Fibroblast of the conjunctiva (primary cell): ENCODE data around the gene CCNG1.
A peak's percentile ranks its signal among the peaks of the same experiment; 100 is the strongest.
"Not testable (repeated sequence)": the region's sequence is repeated elsewhere in the genome, so short reads cannot be mapped to it uniquely, and the experiment has no call there.

Experiments
- DNase-seq: peaks from one replicate; pipeline ENCODE4 v3.0.0-alpha.2; 2010; ENCODE audit warnings: low read depth

The CCNG1 gene

DNA sequence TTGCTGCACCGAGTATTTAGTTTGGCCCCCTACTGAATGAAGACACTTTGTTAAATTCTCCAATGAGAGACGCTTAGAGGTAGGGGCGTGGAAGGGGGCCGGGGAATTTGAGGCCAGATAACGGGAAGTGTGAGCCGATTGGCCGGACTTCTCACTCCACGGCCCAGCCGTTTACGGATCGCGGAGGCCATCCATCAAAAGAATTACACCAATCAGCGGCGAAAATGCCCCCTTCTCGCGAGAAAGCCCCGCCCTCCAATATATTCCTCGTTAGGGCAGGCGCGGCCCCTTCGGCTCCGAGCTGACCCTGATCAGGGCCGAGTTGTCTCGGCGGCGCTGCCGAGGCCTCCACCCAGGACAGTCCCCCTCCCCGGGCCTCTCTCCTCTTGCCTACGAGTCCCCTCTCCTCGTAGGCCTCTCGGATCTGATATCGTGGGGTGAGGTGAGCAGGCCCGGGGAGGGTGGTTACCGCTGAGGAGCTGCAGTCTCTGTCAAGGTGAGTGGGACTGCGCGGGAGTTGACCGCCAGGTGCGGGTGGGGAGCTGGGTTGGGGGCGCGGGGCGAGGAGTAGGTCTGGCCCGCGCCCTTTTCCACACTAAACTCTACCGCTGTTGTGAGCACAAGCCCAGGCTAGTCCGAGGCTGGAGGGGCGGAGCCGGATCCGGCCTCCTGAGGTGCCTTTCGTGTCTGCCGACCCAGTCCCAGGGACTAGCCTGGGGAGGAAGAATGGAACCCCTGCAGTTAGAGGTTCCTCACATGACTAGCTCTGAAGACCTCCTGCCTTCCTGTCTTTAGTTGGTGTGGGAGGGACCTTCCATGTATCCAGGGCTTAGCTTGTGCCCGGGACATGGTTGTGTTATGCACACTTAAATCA, at the start of gene CCNG1:
Gene CCNG1 (plus strand): TSS at position 287 of the 874 bp plus-strand sequence. CDS start 1,662 bp downstream, outside the sequence.
- peak; percentile 93 for DNase-seq

GRCh38 chr5:163395792-163396191, 41.6 kb upstream of the CCNG1 start:
- DNase-seq: no peak

DNA sequence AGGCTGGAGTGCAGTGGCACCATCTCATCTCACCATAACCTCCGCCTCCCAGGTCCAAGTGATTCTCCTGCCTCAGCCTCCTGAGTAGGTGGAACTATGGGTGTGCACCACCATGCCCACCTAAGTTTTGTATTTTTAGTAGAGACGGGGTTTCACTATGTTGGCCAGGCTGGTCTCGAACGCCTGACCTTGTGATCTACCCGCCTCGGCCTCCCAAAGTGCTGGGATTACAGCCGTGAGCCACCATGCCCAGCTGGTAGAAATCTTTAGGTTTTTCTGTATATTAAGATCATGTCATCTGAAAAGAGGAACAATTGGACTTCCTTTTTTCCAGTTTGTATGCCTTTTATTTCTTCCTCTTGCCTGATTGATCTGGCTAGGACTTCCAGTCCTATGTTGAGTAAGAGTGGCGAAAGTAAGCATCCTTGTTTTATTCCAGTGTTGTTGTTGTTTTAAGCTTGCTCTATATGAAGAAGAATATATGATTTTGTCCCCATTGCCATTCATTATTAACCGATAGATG, 40.5 kb upstream of the CCNG1 start:
- DNase-seq: not testable (repeated sequence)

- DNase-seq: no peak
Measured at GRCh38 chr5:163397354-163397753, 40.0 kb upstream of the CCNG1 start.

- DNase-seq: no peak
Measured at GRCh38 chr5:163399923-163400322, 37.5 kb upstream of the CCNG1 start.

GRCh38 chr5:163401271-163401670, 36.1 kb upstream of the CCNG1 start:
- DNase-seq: no peak

DNA sequence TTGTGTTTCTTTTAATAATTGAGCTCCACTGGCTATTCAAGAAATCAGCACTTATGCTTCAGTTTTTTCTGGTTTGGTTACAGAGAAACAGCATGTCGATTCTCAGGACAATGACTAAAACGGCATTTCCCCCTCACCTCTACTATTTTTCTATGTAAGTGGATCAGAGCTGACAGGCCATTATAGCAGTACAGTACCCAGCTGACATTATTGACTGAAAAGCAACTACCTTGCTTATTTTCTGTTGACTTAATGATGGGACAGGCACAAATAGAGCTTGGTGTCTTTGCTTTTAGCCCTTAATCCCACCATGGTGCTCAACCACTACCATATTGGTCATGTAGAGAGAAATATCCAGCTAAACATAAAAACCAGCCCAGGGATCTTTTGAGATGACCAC, 35.4 kb upstream of the CCNG1 start:
- DNase-seq: no peak

GRCh38 chr5:163404364-163405173, 32.8 kb upstream of the CCNG1 start:
- no peak for DNase-seq

- no peak for DNase-seq
Measured at GRCh38 chr5:163407034-163407655, 30.2 kb upstream of the CCNG1 start.

GRCh38 chr5:163408311-163408923, 29.0 kb upstream of the CCNG1 start:
- peak; percentile 51 for DNase-seq

GRCh38 chr5:163409384-163409783, 28.0 kb upstream of the CCNG1 start:
- no peak for DNase-seq

DNA sequence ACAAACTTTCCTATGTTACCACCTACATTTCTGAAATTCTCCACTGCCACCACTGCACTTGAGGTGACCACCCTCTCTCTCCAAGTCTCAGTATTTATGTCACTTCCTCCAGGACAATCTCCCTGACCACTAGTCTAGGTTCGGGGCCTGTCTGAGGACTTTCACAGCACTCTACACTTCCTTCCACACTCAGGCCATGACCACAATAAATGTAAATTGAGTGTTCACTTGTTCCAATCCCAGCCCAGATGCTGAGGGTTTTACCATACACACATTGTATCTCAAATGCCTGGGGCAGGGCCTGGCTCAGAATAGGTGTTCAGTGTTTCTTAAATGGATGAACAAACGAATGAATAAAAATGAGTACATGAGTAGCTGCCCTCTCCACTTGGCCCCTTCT, 26.9 kb upstream of the CCNG1 start:
- no peak for DNase-seq

DNA sequence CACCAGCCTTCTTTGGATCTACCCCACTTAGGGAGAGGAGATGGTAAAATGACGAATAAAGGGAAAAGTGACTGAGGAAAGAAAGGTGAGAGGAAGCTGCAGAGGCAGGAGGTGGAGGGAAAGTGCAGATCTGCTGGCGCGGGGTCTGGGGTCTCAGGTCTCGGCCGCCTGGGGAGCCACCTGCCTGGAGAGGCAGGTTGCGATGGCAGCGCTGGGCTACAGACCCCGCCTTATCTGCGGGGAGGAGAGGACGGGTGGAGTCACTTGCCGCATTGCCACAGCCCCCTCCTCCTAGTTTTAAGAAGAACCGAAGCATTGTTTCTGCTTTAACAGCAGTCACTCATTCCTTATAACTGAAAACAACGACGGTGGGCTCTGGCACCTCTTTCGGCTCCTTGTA, 21.7 kb upstream of the CCNG1 start:
- not testable (repeated sequence) for DNase-seq

DNA sequence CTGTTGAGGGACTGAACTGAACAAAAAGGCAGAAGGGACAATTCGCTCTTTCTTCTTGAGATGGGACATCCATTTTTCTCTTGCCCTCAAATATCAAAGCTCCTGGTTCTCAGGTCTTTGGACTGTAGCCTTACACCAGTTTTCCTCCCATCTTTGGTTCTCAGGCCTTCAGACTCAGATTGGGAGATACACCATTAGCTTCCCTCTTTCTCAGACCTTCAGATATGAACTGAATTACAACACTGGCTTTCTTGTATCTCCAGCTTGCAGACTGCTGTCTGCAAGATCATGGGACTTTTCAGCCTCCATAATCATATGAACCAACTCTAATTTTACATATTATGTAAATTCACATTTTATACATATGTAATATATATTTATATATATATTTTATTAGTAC, 12.6 kb upstream of the CCNG1 start:
- no peak for DNase-seq

DNA sequence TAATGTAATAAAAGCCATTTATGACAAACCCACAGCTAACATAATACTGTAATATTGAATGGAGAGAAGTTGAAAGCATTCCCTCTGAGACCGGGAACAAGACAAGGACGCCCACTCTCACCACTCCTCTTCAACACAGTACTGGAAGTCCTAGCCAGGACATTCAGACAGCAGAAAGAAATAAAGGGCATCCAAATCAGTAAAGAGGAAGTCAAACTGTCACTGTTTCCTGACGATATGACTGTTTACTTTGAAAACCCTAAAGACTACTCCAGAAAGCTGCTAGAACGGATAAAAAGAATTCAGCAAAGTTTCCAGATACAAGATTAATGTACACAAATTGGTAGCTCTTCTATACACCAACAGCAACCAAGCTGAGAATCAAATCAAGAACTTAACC, 11.3 kb upstream of the CCNG1 start:
- DNase-seq: not testable (repeated sequence)

DNA sequence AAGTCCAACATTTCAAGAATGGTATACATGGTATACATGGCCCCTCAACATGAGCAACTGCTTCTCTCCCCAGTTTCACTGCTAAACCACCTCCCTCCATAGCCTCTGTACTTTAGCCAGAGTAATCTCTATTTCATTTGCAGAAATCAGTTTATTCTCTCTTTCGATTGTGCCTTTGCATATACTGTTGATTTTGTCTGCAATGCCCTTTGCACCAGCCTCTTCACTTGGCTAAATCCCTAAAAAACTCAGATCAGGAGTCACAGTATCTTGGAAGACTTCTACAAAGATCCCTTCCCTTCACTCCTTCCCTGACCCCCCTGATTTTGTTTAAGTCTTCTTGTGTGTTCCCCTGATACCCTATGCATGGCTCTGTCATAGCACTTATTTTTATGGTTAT, 4.9 kb upstream of the CCNG1 start:
- no peak for DNase-seq

GRCh38 chr5:163433271-163433670, 4.1 kb upstream of the CCNG1 start:
- no peak for DNase-seq

- no peak for DNase-seq
Measured at GRCh38 chr5:163434401-163434866, 3.0 kb upstream of the CCNG1 start.

GRCh38 chr5:163436515-163436914, 880 bp upstream of the CCNG1 start:
- DNase-seq: no peak

- DNase-seq: no peak
Measured at GRCh38 chr5:163437011-163437308, 435 bp upstream of the CCNG1 start.

- DNase-seq: no peak
Measured at GRCh38 chr5:163439092-163439425, 1.7 kb downstream of the CCNG1 start.

GRCh38 chr5:163440954-163441353, 3.6 kb downstream of the CCNG1 start:
- DNase-seq: no peak
